Measurements from ENCODE around the gene MAN1C1. TPM values are rescaled to one million over a fixed set of nuclear protein-coding genes. Genes with fewer than 3 reads are reported as not detected.
A peak's percentile ranks its signal among the peaks of the same experiment; 100 is the strongest.

MAN1C1 gene
- total and polyA plus RNA-seq, 8 donors, result 4.3 to 33.9 (median 6.1) TPM

DNA sequence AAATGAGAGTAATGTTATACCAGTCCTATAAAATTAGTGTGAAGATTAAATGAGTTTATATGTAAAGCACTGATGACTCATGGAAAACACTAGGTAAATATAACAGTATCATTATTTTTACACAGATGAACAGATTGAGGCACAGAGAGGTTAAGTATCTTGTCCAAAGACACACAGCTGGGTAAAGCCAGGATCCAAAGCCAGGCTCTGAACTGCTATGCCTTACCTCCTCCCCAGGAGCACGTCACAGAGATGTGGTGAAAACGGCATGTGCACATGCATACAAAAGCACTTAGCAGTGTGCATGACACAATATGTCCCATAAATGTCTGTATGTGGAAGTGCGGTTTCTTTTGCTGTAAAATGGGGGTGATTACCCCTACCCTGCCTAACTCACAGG is 56.9 kb downstream of the MAN1C1 start:
- Histone ChIP-seq H3K27ac (no peak overlapping the region), H3K4me3 (no peak overlapping the region), H3K36me3 (no peaks in the 10 kb centered on the region), H3K9me3 (no peaks in the 10 kb centered on the region), H3K27me3 (no peaks in the 10 kb centered on the region), H3K4me1 (peaks cover 3 to 19% (median 11%) of the 10 kb centered on the region in 4 donors)
- no peak for DNase-seq
- TF ChIP-seq EP300 (IDR thresholded peaks at IDR 0.05) (no peak), POLR2A (IDR thresholded peaks at IDR 0.05) (no peak), POLR2AphosphoS5 (IDR thresholded peaks at IDR 0.05) (no peak)
- TF ChIP-seq, protein P1, sequence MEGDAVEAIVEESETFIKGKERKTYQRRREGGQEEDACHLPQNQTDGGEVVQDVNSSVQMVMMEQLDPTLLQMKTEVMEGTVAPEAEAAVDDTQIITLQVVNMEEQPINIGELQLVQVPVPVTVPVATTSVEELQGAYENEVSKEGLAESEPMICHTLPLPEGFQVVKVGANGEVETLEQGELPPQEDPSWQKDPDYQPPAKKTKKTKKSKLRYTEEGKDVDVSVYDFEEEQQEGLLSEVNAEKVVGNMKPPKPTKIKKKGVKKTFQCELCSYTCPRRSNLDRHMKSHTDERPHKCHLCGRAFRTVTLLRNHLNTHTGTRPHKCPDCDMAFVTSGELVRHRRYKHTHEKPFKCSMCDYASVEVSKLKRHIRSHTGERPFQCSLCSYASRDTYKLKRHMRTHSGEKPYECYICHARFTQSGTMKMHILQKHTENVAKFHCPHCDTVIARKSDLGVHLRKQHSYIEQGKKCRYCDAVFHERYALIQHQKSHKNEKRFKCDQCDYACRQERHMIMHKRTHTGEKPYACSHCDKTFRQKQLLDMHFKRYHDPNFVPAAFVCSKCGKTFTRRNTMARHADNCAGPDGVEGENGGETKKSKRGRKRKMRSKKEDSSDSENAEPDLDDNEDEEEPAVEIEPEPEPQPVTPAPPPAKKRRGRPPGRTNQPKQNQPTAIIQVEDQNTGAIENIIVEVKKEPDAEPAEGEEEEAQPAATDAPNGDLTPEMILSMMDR (IDR thresholded peaks at IDR 0.05), result no peak
- 89 to 100% (median 92%) methylated on average over 3 of the region's 3 CpGs for WGBS, 5 donors
- intact Hi-C loops (cut with DNase I; ENCODE audit: low total_unique reads), result no loop called here

DNA sequence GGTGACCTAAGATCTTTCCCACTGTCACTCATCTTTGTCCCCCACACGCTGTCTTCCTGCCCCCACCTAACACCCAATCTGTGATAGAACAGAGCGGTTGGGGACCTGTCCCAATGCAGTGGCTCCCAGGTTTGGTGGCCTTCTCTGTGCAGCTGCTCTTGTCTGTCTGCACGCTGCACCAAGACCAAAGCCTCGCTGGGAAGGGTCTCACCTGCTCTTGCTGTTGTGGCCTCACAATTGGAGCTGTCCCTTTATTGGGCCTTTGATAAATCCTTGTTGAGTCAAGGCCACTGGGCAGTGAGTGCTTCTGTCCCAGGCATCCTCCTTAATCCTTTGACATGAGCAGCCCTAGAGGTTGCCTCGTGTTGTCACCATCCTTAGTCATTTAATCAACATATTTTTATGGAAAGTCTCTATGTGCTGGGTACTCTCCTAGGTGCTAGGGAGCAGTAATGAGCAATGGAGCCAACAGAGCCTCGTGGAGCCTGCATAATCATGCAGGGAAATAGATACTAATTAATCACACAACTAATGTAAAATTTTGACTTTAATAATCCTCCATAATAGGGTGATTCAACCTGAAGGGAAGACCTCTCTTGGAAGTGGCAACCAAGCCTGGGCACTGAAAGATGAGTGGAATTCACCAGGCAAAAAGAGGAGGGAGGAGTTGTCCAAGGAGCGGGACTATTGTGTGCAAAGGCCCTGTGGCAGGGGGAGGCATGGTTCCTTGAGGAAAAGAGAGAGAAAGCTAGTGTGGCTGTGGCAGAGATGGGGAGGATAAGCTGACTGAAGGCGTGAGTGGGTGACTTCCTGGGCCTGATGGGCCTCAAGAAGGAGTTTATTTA is 57.6 kb downstream of the MAN1C1 start:
- H3K4me1 ChIP-seq, result peaks cover 3 to 19% (median 11%) of the 10 kb centered on the region in 4 donors
- intact Hi-C loops (cut with DNase I; ENCODE audit: low total_unique reads), result no loop called here
- no peak for DNase-seq
- no peaks in the 10 kb centered on the region for H3K9me3 ChIP-seq
- H3K27me3 ChIP-seq, result no peaks in the 10 kb centered on the region
- no peak overlapping the region for H3K27ac ChIP-seq
- WGBS, 5 donors, result 84 to 91% (median 90%) methylated on average over 8 of the region's 8 CpGs
- H3K36me3 ChIP-seq, result no peaks in the 10 kb centered on the region
- TF ChIP-seq POLR2A (IDR thresholded peaks at IDR 0.05) (no peak), POLR2AphosphoS5 (IDR thresholded peaks at IDR 0.05) (no peak), EP300 (IDR thresholded peaks at IDR 0.05) (no peak)
- TF ChIP-seq, protein P1 (IDR thresholded peaks at IDR 0.05), result no peak
- H3K4me3 ChIP-seq, result no peak overlapping the region

- no peaks in the 10 kb centered on the region for H3K36me3 ChIP-seq
- H3K4me1 ChIP-seq, result peaks cover 3 to 19% (median 11%) of the 10 kb centered on the region in 4 donors
- no peaks in the 10 kb centered on the region for H3K27me3 ChIP-seq
- no peak for DNase-seq
- WGBS, 5 donors, result 95 to 100% (median 96%) methylated on average over 3 of the region's 3 CpGs
- intact Hi-C loops (cut with DNase I; ENCODE audit: low total_unique reads), result no loop called here
- no peaks in the 10 kb centered on the region for H3K9me3 ChIP-seq
- no peak overlapping the region for H3K27ac ChIP-seq
- no peak overlapping the region for H3K4me3 ChIP-seq
- TF ChIP-seq EP300 (IDR thresholded peaks at IDR 0.05) (no peak), POLR2AphosphoS5 (IDR thresholded peaks at IDR 0.05) (no peak), POLR2A (IDR thresholded peaks at IDR 0.05) (no peak)
- TF ChIP-seq, protein P1 (IDR thresholded peaks at IDR 0.05), result no peak
Measured at GRCh38 chr1:25674807-25675084, 58.2 kb downstream of the MAN1C1 start.

GRCh38 chr1:25675729-25676476 is 59.3 kb downstream of the MAN1C1 start:
- peak; percentile 40 to 52 for DNase-seq
- TF ChIP-seq EP300 (IDR thresholded peaks at IDR 0.05) (no peak), POLR2A (IDR thresholded peaks at IDR 0.05) (no peak), POLR2AphosphoS5 (IDR thresholded peaks at IDR 0.05) (no peak)
- TF ChIP-seq, protein P1 (IDR thresholded peaks at IDR 0.05), result no peak
- Histone ChIP-seq H3K4me3 (no peak overlapping the region), H3K27ac (no peak overlapping the region), H3K4me1 (peaks cover 0 to 19% (median 11%) of the 10 kb centered on the region in 4 donors), H3K9me3 (no peaks in the 10 kb centered on the region), H3K36me3 (no peaks in the 10 kb centered on the region), H3K27me3 (no peaks in the 10 kb centered on the region)
- intact Hi-C loops (cut with DNase I; ENCODE audit: low total_unique reads), result no loop called here
- WGBS, 5 donors, result 71 to 87% (median 73%) methylated on average over 11 of the region's 11 CpGs
